Activated T-helper 1 cell treated with Interleukin-2 at 50 U/mL for 16 hours (primary cell): ENCODE results near the gene NAPSA.

Source experiments
- DNase-seq: peaks from one replicate; pipeline ENCODE4 v3.0.0-alpha.2; 2020; ENCODE audit warnings: low read depth

Gene NAPSA

GRCh38 chr19:50314724-50315708 lies 50.4 kb downstream of the NAPSA start:
- DNase-seq, result no peak

GRCh38 chr19:50313812-50314536 lies 51.5 kb downstream of the NAPSA start:
- no peak for DNase-seq

GRCh38 chr19:50312967-50313811 lies 52.2 kb downstream of the NAPSA start:
- DNase-seq, result no peak

DNA sequence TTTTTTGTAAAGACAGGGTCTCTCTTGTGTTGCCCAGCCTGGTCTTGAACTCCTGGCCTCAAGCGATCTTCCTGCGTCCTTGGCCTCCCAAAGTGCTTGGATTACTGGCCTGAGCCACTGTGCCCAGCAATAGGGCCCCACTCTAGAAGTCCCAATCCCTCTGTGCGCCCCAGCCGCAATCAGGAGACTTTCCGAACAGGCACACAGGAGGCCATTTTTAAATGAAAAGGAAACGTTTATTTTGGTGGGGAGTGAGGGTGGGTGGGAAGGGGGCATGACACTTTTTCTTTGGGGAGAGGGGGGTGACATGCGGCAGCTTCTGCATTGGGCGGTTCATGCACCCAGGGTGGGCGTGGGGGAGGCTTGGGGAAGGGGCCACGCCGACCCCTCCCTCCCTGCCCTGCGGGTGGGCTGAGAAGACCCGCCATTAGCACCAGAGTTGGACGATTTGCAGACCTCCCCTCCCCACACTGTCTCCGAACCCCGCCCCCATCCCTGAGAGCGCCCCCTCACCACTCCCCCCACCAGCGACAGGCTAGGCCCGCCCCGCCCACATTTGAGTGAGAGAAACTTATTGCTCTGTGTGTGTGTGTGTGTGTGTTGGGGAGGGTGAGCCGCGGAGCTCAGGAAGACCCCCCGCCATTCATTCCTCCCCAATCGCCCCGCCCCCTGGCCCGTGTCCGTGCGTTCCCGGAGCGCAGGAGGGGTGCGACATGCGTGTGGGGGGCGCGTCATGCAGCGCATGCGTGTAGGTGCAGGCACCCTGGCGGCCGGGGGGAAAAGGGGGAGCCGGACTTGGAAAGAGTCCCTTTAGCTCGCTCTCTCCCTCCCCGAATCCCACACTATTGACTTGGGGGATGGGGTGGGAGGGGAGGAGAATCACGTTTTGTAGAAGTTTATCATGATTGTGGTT lies 53.5 kb downstream of the NAPSA start:
- no peak for DNase-seq

DNA sequence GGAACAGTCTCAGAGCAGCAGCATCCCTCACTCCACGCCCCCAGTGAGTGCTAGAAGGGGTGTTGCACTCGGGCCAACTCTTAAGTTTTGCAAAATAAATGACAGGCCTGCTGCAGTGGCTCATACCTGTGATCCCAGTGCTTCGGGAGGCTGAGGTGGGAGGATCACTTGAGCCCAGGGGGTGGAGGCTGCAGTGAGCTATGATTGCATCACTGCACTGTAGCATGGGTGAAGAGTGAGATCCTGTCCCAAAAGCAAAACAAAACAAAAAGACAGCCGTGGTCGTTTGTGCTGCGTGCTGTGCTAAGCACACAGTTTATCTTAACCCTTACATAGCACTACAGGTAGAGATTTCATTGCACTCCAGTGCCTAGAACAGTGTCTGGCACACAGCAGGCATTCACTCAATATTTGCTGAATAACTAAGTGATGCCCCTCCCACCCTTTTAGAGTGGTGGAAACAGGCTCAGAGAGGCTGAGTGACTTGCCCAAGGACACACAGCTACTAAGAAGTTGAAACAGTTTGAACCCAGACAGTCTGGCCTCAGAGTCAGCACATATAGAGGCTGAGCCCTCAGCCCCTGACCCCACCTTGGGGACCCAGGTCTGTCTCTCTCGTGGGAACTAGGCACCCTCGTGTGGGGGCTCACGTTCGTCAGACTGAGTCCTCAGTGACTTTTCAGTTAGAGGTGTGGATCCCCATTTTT lies 54.5 kb downstream of the NAPSA start:
- DNase-seq, result no peak

DNA sequence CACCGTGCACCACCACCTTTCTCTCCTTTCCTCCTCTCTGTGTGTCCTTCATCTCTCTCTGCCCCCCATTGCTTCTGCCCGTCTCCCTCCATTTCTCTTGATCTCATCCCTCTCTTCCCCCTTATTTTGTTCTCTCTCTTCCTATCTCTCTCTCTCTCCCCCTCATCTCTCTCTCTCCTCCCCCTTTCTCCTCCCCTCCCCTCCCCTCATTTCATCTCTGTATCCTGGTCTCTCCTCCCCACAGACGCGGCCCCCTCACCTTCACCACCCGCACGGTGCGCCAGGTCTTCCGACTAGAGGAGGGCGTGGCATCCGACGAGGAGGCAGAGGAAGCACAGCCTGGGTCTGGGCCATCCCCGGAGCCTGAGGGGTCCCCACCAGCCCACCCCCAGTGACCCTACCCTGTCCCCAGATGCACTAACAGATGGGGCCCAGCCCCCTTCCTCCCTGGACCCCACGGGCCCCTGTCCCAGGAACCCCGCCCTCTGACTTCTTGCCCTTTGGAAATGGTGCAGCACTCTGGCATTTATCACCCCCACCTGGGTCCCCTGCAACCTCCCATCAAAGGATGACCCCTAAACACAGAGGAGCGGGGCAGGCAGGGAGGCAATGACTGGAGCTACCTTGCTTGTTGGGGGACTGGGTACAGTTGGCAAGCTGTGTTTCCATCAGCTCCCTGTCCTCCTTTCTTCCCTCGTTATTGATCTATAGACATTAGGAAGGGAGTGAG lies 55.9 kb downstream of the NAPSA start:
- DNase-seq, result no peak

DNA sequence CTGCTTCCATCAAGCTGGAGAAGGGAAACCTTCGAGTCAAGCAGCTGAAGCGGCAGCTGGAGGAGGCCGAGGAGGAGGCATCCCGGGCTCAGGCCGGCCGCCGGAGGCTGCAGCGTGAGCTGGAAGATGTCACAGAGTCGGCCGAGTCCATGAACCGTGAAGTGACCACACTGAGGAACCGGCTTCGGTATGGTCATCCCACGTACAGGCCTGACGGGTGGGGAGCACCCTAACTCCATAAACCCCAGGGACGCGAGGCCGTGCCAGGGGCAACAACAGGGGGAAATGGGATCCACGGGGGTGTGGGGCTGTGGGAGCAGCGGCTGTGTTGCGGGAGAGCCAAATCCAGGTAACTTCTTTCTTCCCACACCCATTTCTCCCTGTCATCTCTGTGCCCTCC lies 56.4 kb downstream of the NAPSA start:
- DNase-seq, result no peak
